Stimulated activated CD4-positive, alpha-beta T cell treated with anti-CD3 and anti-CD28 coated beads, TNF-alpha, amount 100 ng/mL, for 48 hours (primary cell): Measurements from ENCODE around the gene NFS1.
A peak's percentile ranks its signal among the peaks of the same experiment; 100 is the strongest.
"Not testable (repeated sequence)": the region's sequence is repeated elsewhere in the genome, so short reads cannot be mapped to it uniquely, and the experiment has no call there.

Source experiments
- DNase-seq, 3 donors: peaks; one replicate each; pipeline ENCODE4 v3.0.0-alpha.2; 2020; ENCODE audit warnings: low read depth in 3 of 3

Gene NFS1

DNA sequence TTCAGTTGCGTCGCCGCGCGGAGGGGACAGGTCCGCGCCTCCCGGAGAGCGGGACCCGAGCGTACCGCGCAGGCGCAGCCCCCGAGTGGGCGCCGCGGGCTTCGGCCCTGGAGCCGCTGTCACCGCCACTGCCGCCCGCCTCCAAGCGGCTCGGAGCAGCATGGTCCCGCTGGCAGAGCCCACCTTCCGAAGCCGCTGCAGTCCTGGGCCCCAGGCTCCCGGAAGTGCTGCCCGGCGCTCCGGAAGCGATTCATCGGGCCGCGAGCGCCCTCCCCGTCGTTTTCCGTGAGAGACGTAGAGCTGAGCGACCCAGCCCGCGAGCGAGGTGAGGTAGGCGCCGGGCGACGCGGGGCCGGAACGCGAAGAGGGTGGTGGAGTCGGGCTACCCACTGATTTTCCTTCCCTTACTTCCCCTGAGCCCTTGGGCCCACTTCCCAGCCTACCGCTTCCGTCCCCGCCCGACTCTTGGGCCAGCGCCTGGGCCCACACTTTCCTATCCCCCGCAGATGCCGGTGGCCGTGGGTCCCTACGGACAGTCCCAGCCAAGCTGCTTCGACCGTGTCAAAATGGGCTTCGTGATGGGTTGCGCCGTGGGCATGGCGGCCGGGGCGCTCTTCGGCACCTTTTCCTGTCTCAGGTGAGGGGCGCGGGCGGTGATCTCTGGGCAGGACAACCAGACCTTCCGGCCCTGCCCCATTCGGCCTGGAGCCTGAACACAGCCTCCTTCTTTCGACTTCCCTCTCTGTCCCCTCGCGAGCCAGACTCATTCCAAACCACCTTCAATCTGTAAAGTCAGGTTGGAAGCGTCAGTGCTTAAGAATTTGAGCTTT is at the start of gene NFS1, which contains the start of gene ROMO1:
Gene NFS1, minus strand, starts transcription at position 226 of the 830 bp plus-strand sequence. Its CDS starts 64 bp downstream, at position 162.
Gene ROMO1, plus strand, starts transcription at position 279 of the 830 bp plus-strand sequence. Its CDS starts 228 bp downstream, at position 507.
- DNase-seq, result peak; percentile 66 to 84 (median 73)

DNA sequence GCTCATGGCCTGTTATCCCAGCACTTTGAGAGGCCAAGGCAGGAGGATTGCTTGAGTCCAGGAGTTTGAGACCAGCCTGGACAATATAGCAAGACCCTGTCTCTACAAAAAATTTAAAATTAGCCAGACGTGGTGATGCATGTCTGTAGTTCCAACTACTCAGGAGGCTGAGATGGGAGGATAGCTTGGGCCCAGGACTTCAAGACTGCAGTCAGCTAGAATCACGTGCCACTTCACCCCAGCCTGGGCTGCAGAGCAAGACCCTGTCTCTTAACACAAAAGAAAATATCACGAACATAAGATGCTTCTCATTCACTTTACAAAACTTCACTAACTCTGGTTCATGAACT is 45.3 kb upstream of the NFS1 start:
- not testable (repeated sequence) for DNase-seq

DNA sequence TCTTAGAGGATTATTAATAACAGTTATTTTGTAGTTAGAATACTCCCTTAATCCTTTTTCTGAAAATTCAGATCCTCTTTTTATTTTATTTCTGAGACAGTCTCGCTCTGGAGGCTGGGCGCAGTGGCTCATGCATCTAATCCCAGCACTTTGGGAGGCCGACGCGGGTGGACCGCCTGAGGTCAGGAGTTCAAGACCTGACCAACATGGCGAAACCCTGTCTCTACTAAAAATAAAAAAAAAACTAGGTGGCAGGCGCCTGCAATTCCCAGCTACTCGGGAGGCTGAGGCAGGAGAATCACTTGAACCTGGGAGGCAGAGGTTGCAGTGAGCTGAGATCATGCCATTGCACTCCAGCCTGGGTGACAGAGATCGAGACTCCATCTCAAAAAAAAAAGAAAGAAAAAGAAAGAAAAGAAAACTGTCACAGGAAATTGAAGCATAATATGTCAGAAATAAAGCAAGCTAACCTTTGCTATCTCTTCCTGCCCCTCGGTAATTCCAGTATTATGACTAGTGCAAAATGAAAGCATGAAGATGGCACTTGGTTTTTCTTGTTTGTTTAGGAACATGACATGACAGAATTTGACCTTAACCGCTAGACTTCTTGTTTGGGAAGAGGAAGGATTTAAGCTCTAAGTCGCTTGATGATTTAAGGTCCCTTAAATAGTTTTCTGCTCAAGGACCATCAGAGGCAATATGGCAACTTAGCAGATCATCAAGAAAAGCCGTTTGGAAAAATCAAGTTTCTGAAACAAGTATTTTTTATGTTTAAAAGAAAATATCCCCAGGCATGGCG is 44.7 kb upstream of the NFS1 start:
- DNase-seq, result no peak

DNA sequence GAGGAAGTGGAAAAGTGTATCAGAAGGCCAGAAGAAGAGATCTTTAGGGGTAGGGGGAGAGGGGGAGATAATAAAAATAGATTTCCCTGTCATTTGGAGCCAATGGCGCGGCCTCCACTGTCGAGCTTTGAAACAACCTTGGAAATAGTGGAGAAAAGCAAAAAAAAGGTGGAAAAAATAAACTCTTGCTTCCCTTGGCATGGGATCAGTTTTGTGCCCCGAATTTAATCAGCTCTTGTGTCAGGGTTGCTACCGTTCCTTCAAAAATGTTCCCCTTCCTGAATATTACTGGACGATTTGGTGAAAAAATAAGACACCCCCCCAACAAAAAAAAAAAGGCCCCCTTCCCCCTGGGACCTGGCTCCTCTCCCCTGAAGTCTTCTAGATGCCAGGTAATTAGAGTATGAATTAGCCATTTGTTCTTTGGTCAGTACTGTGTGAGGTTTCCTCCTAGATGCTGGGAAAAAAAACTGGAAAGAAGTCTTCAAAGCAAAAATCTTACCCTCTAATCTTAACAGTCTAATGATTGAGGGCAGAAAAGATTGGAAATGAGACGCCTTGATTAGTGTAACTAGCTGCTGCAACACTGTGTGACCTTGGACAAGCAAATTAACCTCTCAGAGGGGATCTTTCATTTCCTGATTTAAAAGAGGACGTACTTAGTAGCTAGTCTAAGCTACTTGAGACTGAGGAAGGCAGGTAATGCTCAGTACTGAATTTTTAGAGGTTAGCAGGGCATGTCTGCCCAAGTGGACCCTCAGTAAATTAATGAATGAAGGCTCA is 43.8 kb upstream of the NFS1 start:
- no peak for DNase-seq

DNA sequence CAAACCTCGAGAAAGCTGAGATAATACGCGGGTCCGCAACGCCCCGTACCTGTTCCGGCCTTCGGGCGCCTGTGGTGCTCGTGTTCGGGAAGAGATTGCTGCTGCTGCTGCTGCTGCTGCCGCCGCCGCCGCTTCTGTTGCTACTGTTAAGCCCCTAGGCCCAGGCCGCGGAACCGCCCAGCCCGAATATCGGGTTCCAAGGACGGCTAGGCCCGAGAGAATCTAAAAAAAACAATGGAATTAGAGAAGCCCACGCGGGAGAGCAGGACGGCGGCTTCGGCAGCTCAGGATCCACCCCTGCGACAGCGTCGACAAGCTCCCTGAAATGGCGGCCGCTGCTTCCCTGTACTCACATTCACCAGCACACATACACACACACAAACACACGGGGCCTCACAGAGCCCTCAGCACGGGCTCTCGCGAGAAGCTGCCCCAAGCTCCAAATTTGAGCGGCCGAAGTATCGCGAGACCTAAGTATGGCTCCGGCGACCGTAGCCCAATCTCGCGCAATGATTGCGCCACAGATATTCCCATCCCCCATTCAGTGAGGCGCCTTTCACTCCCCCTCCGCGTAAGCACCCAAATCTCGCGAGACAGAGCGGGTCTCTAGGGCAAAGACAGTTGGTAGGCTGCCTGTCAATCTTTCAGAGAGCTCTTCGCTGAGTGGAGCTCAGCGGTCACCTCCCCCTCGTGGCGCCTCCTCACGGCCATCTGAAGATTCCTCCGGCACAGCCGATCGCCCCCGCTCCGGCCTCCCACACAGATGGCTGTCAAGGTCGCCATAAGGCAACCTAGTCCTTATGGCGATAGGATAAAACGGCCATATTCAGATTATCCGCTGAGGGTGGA is 43.0 kb upstream of the NFS1 start, which contains the start of gene RBM39:
Gene RBM39, minus strand, starts transcription at position 369 of the 849 bp plus-strand sequence. CDS start 1,386 bp downstream, outside the sequence.
- DNase-seq, result peak; percentile 99 to 100 (median 99)

DNA sequence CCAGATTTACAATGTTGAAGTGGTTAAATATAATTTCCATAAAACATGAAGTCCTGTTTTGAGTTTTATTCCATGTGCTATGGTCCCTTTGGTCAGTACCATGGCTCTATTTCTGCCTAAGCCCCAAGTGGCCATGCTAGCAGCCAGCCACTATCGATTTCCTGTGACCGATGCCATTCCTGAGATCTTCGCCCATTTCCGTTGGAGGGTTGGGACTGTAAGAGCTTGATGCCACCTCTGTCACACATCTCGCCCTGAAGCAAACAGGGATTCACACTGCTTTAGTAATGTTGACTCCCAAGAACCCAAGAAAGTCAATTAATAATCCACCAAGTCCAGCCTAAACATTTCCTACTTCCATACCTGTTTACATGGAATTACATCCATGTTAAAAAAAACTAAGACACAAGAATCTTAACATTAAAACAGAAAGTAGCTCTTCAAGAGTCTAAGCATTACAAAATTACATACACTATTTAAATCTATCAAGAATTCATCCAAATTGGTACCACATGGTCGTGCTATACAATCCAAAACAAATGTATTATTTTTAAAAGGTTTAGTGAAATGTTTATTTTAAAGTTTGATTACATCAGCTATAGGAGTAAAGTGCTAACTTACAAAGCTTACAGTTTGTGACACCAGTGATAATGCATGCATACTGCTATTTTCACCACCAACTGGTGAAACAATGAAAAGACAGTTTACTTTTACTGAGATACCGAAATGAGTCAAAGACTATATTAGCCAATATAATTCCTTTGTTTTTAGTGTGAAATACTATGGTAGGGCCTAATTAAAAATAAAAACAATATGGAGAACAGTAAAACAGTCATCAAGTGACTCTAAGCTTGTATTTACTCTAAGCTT is 40.4 kb upstream of the NFS1 start:
- DNase-seq, result no peak

DNA sequence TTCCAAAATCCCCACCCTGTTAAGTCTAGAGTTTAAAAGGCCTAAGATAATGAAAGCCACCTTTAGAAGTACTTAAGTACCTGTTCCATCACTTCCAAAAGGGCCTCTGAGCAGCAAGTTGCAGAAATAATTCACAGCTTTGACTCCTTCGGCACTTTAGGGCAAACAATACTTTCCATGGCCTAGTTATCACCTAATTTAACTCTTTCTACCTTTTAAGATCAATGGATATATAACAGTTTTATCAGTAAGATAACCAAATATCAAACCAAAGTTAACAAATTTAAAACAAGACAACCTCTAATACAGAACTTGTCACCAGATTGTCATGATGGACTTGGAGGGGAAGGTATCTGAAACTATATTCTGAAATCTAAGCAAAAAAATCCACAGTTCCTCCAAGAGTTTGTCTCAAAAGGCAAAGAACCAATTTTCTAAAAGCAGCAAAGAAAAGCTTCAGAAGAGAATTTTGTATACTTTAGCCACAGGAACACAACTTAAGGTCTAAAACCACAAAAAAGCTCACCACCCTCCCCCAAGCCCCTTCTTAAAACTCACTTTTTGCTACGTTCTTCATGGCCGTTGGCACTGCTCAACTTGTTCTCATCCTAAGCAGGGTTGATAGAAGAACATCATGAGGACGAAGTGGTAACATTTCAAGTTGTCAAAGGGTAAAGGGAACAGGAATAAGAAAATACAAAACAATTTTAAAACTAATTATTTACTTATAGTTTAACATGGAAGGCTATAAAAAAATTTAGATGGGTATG is 39.4 kb upstream of the NFS1 start:
- DNase-seq, result no peak

DNA sequence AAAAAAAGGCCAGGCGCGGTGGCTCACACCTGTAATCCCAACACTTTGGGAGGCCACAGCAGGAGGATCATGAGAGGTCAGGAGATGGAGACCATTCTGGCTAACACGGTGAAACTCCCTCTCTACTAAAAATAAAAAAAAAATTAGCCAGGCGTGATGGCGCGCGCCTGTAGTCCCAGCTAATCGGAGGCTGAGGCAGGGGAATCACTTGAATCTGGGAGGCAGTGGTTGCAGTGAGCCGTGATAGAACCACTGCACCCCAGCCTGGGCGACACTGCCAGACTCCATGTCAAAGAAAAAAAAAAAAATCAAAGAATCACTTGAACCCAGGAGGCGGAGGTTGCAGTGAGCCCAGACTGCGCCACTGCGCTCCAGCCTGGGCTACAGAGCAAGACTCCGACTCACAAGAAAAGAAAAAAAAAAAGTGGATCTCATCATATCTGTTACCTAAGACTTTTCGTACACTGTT is 38.7 kb upstream of the NFS1 start:
- DNase-seq, result no peak

DNA sequence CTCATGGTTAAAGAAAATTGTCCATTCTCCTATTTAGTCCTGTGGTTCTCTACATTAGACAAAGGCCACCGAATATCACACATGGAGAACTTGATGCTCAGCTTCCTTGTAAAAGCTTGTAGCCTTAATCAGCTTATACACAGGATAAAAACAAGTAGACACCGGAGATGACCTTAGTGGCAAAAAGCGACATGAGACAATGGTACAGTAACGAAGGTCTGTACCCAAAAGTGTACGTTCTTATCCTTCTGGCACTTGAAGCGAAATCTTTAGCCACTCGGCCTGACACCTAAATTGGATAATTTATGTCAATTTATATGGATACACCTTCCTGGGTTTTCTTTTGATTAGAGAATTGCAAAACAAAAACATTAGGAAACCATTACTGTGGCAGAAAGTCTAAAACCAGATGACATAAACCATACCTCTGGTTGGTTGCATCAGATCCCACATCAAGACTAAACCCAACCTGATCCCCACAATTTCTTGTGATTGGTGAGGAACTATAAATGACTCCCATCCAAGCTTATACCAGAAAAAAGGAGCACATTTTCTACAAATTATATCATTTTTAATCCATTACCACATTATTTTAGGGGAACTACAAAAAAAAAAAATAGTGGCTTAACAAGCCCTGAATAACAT is 36.8 kb upstream of the NFS1 start:
- DNase-seq, result no peak

DNA sequence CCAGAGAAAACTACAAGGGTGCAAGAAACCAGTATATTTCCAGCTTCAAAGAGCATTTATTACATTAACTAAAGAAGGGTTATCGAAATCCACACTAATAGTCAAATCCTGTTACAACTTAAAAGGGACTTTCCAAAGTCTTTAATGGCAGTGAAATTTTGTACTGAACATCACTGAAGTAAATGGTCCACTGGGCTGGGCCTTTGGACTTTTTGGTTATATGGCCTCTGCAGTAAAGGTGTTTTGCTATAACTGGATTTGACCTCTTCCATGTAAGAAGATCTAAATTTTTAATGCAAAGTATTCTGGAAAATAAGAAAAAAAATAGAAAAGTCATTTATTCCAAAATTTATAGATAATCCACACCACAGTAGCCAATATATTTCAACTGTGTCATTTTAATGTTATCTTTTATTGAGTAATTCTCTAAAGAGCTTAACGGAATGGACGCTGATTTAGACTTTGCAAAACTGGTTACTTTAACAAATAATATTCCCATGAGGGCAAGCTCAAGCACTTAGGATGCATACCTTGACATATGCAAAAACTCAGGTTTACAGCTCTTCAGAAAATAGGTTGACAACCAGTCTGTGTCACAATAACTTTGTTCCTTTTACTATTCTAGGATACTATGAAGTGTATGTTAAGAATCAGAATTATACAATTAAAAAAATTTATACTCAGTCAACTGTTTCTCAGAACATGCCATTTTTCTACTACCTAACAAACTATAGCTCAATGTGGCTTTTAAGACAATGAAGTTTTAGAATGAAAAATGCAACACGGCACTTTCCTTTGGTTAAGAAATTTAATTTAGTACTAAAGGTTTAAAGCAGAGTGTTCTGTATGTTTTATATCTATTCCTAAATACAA is 35.9 kb upstream of the NFS1 start:
- DNase-seq, result no peak

DNA sequence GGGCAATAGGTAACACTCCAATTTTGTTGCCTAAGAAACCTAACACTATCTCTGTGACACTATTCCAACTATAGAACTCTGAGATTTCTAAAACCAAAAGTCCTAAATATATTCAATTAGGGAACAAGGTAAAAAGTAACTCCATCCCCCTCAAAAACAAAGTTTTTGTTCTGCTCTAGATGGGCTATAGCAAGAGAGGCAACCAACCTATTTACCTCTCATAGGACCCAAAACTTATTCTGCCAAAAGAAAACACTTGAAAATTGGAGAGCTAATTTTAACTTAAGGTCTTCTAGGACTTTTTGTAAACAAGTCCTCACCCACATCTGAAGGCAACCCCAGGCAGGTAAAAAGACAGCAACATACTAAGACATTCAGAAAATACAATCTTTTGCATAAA is 35.2 kb upstream of the NFS1 start:
- DNase-seq, result no peak

DNA sequence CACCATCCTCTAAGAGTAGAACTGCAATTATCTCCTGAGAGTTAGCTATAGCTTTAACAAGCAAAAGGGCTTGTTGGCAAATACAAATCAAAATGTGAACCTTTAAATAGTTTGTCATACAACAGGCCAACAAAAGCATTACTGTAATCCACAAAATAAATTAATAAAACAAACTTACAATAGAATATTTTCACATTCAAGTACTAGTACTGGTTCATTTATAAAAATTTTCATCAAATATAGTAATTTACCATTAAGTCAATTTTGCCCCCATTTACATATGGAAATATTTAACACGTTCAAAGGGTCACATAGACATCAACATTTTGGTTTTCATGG is 33.5 kb upstream of the NFS1 start:
- DNase-seq, result no peak

DNA sequence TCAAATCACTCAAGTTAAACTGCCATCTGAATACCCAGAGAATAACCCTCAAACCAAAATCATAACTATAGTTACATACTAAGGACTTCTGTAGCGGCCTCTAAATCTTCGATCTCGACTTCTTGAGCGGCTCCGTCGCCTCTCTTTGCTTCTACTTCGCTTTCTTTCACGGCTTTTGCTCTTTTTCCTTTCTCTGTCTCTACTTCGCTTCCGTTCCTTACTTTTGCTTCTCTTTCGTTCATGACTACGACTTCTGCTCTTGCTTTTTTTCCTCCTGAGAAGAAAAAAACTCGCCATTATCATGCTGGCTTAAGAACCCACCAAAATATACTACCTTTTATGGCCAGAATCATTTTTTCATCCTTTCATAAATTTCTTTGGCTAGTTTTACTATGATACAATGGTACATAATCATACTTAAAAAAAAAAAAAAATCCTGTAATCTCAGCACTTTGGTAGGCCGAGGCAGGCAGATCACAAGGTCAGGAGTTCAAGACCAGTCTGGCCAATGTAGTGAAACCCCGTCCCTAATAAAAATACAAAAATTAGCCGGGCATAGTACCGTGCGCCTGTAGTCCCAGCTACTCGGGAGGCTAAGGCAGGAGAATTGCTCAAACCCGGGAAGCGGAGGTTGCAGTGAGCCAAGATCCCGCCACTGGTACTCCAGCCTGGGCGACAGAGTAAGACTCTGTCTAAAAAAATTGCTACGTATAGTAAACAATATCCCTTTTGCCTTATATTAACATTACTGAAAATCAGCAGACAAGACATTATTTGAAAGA is 32.9 kb upstream of the NFS1 start:
- DNase-seq, result no peak

DNA sequence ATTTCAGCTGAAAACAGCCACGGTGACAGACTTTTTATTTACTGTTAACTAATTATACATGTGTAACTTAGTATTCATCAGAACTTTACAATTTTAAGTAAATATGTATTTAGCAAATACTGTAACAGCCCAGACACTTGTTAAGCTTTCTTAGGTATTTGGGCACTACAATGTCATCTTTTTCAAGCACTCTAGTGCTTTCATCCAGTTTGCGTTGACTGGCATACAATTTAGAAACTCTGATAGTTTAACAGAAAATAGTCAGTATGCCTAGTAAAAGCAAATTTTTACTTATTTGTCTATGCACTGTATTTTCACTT is 32.3 kb upstream of the NFS1 start:
- no peak for DNase-seq

DNA sequence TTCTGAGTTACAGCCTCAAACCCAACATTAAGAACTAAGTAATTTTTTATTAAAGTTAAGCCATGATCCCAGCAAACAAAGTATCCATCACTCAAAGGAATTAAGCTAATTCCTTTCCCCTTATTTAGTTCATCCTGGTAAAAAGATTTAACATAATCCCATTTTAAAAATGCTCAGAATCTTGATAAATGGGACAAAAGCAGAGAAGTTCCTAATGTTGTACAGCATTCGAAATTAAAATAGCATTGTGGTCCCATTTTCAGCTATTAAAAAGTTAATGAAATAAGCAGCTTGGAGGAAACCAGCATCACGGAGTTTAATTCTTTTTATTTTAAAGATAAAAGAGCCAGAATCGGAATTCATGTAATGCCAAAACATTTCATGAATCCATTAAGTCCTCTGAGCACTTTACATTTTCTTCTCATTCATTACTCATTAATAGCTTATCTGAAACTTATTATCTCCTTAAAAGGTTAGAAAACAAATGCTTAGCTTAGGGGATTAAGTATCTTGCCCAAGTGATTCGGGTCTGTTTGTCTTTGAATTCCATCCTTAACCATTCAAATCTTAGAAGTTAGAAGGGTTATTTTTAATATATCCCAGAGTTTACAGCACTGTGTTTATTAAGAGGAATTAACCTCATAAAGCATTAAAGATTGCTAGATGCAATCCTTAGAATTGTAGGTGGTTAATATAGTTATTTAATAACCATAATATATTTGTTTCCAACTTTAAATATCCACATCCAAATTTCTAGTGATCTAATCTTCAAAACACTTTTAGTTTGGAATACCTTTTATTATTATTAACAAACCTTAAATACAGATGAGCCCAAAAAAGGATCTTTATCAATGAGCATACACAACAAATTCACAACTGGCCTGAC is 31.7 kb upstream of the NFS1 start:
- DNase-seq, result no peak
